ENCODE measurements around the gene SART3. TPM values are rescaled to one million over a fixed set of nuclear protein-coding genes. Genes with fewer than 3 reads are reported as not detected.

Gene SART3
- total and polyA plus RNA-seq, 7 experiments from 2014 or later, result 34.3 to 99.3 (median 85.2) TPM

DNA sequence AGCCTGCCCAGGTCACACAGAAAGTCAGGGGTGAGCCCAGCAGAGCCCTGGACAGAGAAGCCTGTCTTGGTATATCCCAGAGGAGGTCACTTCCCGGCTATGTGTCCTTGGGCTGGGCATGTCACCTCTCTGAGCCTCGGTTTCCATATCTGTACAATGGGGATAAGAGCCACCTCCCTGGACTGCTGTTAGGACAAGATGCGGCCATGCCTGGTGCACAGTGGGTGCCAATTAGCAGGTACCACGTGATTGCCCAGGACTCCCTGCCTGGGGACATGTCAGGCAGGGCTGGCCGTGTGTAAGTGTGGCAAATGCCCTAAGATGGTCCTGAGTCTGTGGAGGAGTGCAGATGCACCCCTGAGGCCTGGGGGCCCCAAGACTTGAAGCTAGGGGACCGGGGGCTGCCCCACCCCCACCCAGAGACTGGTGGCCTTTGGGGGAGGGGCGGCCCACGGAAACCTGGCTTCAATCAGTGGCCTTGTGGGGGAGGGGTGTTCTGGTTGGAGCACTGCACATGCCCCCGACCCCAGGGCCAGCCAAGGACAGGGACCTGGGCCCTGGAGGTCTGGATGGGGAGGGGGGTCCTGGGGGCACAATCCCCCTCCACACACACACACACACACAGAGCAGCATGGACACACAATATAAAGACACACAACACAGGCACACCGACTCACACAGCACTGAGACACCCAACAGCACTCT is 36.0 kb upstream of the SART3 start:
- no peak for DNase-seq
- no peak overlapping the region for H3K27ac ChIP-seq (ENCODE audit: low read depth, low read length)
- Mint-ChIP-seq H3K4me1 (peaks cover 0 to 3% (median 0%) of the 10 kb centered on the region in 7 donors), H3K27me3 (no peaks in the 10 kb centered on the region), H3K27ac (peak overlapping the region in 3 of 9 donors; percentile 7 to 59 (median 19)), H3K9me3 (no peaks in the 10 kb centered on the region), H3K4me3 (no peak overlapping the region), H3K36me3 (no peaks in the 10 kb centered on the region)
- no peaks in the 10 kb centered on the region for H3K27me3 ChIP-seq (ENCODE audit: control insufficient read depth in 2 of 2, insufficient read depth in 2 of 2, low read length in 2 of 2)
- no peak overlapping the region for H3K4me3 ChIP-seq (ENCODE audit: low read length)
- intact Hi-C loops (cut with micrococcal nuclease), result no loop called here
- ChIA-PET CTCF (no interaction called here), POLR2A (no interaction called here)
- H3K9me3 ChIP-seq (ENCODE audit: control insufficient read depth in 2 of 3, low read length in 3 of 3), result no peaks in the 10 kb centered on the region
- H3K4me1 ChIP-seq (ENCODE audit: control insufficient read depth in 2 of 2, insufficient read depth in 2 of 2, low read length in 2 of 2), result no peaks in the 10 kb centered on the region
- no peak for ATAC-seq
- H3K36me3 ChIP-seq (ENCODE audit: control insufficient read depth in 2 of 3, insufficient read depth in 3 of 3, low read length in 3 of 3), result no peaks in the 10 kb centered on the region

DNA sequence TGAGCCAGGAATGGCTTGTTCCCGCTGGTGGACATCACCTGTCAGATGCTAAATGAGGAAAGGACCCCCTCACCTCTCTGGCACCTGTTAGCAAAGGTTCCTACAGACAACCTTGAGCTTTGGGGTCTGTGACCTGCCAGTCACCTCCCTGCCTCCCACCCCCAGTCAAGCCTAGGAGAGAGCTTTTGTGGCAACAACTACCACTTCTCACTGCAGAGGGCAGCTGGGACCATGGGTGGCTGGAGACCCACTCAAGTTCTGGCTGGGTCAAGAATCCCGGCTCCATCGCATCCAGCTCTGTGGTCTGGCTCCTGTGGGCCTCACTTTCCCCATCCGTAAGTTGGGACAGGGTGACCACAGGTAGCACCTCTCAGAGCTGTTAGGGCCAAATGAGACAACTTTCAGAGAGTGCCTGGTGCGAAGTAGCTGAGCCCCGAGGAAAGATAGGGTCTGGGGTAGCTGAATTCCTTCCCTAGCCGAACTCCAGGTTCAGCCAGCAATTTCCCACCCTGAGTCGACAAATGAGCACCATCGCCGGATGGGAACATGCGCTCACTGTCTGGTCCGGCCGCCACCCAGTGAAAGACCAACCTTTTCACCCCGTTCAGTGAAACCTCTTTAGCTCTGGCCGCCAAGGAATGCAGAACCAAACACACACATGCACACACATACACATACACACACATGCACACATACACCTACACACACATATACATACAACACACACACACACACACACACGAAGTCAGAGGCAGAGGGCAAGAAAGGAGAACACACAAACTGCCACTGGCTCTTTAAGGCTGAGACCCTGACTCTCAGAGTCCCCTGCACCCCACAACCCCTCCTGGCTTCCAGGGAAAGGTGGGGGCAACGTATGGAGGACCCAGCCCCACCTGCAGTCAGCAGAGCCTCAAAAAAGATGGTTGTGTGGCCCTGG is 35.0 kb upstream of the SART3 start:
- H3K27ac Mint-ChIP-seq, result no peak overlapping the region
- H3K4me1 ChIP-seq (ENCODE audit: control insufficient read depth in 2 of 2, insufficient read depth in 2 of 2, low read length in 2 of 2), result no peaks in the 10 kb centered on the region
- no peaks in the 10 kb centered on the region for H3K27me3 Mint-ChIP-seq
- DNase-seq, result no peak
- H3K36me3 Mint-ChIP-seq, result no peaks in the 10 kb centered on the region
- no peak overlapping the region for H3K4me3 ChIP-seq (ENCODE audit: low read length)
- no peak for ATAC-seq
- H3K4me1 Mint-ChIP-seq, result peaks cover 0 to 3% (median 0%) of the 10 kb centered on the region in 7 donors
- POLR2A ChIA-PET, result no interaction called here
- H3K9me3 Mint-ChIP-seq, result no peaks in the 10 kb centered on the region
- no peak overlapping the region for H3K27ac ChIP-seq (ENCODE audit: low read depth, low read length)
- intact Hi-C loops (cut with micrococcal nuclease), result no loop called here
- no peaks in the 10 kb centered on the region for H3K36me3 ChIP-seq (ENCODE audit: control insufficient read depth in 2 of 3, insufficient read depth in 3 of 3, low read length in 3 of 3)
- no peaks in the 10 kb centered on the region for H3K27me3 ChIP-seq (ENCODE audit: control insufficient read depth in 2 of 2, insufficient read depth in 2 of 2, low read length in 2 of 2)
- H3K9me3 ChIP-seq (ENCODE audit: control insufficient read depth in 2 of 3, low read length in 3 of 3), result no peaks in the 10 kb centered on the region
- H3K4me3 Mint-ChIP-seq, result no peak overlapping the region
- CTCF ChIA-PET, result no interaction called here

DNA sequence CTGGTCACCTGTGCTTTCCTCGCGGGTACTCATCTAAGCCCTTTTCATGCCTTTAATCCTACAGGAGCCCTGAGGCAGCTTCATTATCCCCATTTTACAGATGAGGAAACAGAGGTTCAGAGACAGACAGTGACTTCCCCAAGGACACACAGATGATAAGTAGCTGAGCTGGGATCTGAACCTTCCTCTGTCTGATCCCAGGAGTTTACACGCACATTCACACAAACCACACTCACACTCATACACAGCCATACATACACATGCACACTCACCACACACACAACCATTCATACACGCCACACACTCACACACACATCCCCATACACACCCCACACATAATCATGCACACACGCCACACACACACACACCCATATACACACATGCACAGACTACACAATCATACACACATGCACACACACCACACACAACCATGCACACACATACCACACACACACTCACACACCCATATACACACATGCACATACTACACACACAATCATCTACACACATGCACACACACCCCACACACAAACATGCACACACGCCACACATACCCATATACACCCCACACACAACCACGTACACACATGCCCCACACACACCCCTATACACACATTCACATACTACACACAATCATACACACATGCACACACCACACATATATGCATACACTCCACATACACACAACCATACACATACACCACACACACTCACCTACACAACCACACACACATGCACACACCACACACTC is 34.2 kb upstream of the SART3 start:
- Mint-ChIP-seq H3K36me3 (no peaks in the 10 kb centered on the region), H3K4me1 (peaks cover 0 to 3% (median 0%) of the 10 kb centered on the region in 7 donors), H3K9me3 (no peaks in the 10 kb centered on the region), H3K27me3 (no peaks in the 10 kb centered on the region), H3K4me3 (no peak overlapping the region), H3K27ac (no peak overlapping the region)
- DNase-seq (no peak), ATAC-seq (no peak)
- ChIA-PET POLR2A (no interaction called here), CTCF (no interaction called here)
- H3K9me3 ChIP-seq (ENCODE audit: control insufficient read depth in 2 of 3, low read length in 3 of 3), result no peaks in the 10 kb centered on the region
- H3K4me1 ChIP-seq (ENCODE audit: control insufficient read depth in 2 of 2, insufficient read depth in 2 of 2, low read length in 2 of 2), result no peaks in the 10 kb centered on the region
- H3K36me3 ChIP-seq (ENCODE audit: control insufficient read depth in 2 of 3, insufficient read depth in 3 of 3, low read length in 3 of 3), result no peaks in the 10 kb centered on the region
- H3K27me3 ChIP-seq (ENCODE audit: control insufficient read depth in 2 of 2, insufficient read depth in 2 of 2, low read length in 2 of 2), result no peaks in the 10 kb centered on the region
- intact Hi-C loops (cut with micrococcal nuclease), result no loop called here
- H3K27ac ChIP-seq (ENCODE audit: low read depth, low read length), result no peak overlapping the region
- H3K4me3 ChIP-seq (ENCODE audit: low read length), result no peak overlapping the region

DNA sequence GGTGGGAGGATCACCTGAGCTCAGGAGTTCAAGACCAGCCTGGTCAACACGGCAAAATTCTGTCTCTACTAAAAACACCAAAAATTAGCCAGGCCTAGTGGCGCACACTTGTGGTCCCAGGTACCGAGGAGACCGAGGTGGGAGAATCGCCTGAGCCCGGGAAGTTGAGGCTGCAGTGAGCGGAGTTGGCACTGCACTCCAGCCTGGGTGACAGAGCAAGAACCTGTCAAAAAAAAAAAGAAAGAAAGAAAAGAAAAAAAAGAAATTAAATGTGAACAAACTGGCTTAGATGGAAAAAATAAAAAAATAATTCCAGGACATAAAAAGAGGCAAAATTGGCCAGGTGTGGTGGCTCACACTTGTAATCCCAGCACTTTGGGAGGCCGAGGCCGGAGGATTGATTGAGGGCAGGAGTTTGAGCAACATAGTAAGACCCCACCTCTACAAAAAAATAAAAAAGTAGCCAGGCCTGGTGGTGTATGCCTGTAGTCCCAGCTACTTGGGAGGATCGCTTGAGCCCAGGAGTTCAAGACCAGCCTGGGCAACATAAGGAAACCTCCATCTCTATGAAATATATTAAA is 33.4 kb upstream of the SART3 start:
- CTCF ChIA-PET, result no interaction called here
- peak overlapping the region in 1 of 9 donors; percentile 12 for H3K27ac Mint-ChIP-seq
- peaks cover 0 to 3% (median 0%) of the 10 kb centered on the region in 7 donors for H3K4me1 Mint-ChIP-seq
- Histone ChIP-seq H3K4me1 (ENCODE audit: control insufficient read depth in 2 of 2, insufficient read depth in 2 of 2, low read length in 2 of 2) (no peaks in the 10 kb centered on the region), H3K4me3 (ENCODE audit: low read length) (no peak overlapping the region), H3K36me3 (ENCODE audit: control insufficient read depth in 2 of 3, insufficient read depth in 3 of 3, low read length in 3 of 3) (no peaks in the 10 kb centered on the region), H3K9me3 (ENCODE audit: control insufficient read depth in 2 of 3, low read length in 3 of 3) (no peaks in the 10 kb centered on the region), H3K27ac (ENCODE audit: low read depth, low read length) (no peak overlapping the region), H3K27me3 (ENCODE audit: control insufficient read depth in 2 of 2, insufficient read depth in 2 of 2, low read length in 2 of 2) (no peaks in the 10 kb centered on the region)
- H3K9me3 Mint-ChIP-seq, result no peaks in the 10 kb centered on the region
- POLR2A ChIA-PET, result no interaction called here
- DNase-seq (no peak), ATAC-seq (no peak)
- H3K27me3 Mint-ChIP-seq, result no peaks in the 10 kb centered on the region
- no peak overlapping the region for H3K4me3 Mint-ChIP-seq
- intact Hi-C loops (cut with micrococcal nuclease), result no loop called here
- no peaks in the 10 kb centered on the region for H3K36me3 Mint-ChIP-seq

DNA sequence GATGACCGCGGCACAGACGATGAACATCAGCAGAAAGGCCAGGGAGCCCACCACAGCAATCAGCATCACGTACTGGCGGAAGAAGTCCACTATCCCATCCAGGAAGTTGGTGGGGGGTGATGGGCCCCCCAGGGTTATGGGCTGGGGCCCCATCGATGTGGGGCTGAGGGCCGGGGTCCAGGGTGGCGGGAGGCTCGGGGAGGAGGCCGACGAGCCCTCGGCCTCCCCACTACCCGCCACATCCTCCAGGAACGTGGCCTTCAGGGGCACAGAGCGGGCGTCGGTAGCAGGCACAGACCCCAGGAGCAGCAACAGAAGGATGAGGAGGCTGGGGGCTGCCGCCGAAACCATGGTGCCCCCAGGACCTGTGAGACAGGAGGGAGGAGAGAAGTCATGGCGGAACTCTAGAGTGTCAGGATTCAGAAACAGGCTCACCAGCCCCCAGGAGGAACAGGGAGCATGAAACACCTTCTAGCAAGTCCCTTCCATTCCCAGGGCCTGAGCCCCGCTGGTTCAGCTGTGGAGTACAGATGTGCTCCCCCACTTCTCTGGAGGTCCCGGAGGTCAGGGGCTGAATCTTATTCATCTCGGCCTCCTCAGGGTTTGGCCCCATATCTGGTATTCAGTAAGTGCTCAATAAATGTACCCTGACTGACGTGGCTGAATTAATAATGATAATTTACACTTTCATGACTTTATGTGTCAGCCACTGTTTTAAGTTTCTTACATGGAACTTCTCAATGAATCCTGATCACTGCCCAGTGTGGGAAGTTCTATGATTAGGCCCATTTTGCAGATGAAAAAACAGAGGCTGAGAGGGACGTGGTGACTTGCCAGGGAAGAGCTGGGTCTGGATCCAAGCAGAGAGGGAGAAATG is 31.3 kb upstream of the SART3 start:
- Histone ChIP-seq H3K4me1 (ENCODE audit: control insufficient read depth in 2 of 2, insufficient read depth in 2 of 2, low read length in 2 of 2) (no peaks in the 10 kb centered on the region), H3K4me3 (ENCODE audit: low read length) (no peak overlapping the region), H3K27me3 (ENCODE audit: control insufficient read depth in 2 of 2, insufficient read depth in 2 of 2, low read length in 2 of 2) (no peaks in the 10 kb centered on the region), H3K36me3 (ENCODE audit: control insufficient read depth in 2 of 3, insufficient read depth in 3 of 3, low read length in 3 of 3) (no peaks in the 10 kb centered on the region), H3K9me3 (ENCODE audit: control insufficient read depth in 2 of 3, low read length in 3 of 3) (no peaks in the 10 kb centered on the region), H3K27ac (ENCODE audit: low read depth, low read length) (no peak overlapping the region)
- DNase-seq (no peak), ATAC-seq (no peak)
- CTCF ChIA-PET, result no interaction called here
- Mint-ChIP-seq H3K36me3 (no peaks in the 10 kb centered on the region), H3K27me3 (no peaks in the 10 kb centered on the region), H3K4me3 (no peak overlapping the region), H3K4me1 (peaks cover 0 to 1% (median 0%) of the 10 kb centered on the region in 7 donors), H3K27ac (no peak overlapping the region), H3K9me3 (no peaks in the 10 kb centered on the region)
- POLR2A ChIA-PET, result no interaction called here
- intact Hi-C loops (cut with micrococcal nuclease), result no loop called here
